ENCODE results near the gene MYOCD. TPM values are rescaled to one million over a fixed set of nuclear protein-coding genes. Genes with fewer than 3 reads are reported as not detected.

The MYOCD gene
- total RNA-seq, 3 donors from 2014 or later = 0.64 to 2.6 (median 1.5) TPM

DNA sequence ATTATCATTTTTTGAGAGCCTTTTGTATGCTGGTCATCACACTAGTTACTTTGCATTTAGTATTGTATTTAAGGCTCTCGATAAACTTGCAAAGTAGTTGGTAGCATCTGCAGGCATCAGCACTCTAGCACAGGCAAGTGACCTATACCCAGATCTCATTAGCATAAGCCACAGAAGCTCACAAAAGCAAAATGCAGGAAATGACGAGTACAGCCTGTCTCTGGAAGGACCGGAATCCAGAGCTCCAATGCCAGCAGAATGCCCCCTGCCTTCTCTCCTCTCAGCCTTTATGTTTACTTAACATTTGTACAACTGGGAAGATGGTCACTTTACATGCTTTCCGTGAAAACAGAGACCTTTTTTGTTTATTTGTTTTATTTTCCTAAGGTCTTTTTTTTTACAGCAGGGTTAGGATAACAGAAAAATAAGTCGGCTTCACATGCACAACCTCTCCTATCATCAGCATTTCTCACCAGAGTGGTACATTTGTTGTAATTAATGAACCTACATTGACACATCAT, 45.4 kb upstream of the MYOCD start:
- Histone ChIP-seq H3K4me3 (no peak overlapping the region), H3K27me3 (no peaks in the 10 kb centered on the region), H3K9me3 (no peaks in the 10 kb centered on the region), H3K36me3 (no peaks in the 10 kb centered on the region), H3K4me1 (no peaks in the 10 kb centered on the region), H3K27ac (no peak overlapping the region)
- no peak for DNase-seq (ENCODE audit: low spot score in 2 of 2)
- TF ChIP-seq, protein P1, sequence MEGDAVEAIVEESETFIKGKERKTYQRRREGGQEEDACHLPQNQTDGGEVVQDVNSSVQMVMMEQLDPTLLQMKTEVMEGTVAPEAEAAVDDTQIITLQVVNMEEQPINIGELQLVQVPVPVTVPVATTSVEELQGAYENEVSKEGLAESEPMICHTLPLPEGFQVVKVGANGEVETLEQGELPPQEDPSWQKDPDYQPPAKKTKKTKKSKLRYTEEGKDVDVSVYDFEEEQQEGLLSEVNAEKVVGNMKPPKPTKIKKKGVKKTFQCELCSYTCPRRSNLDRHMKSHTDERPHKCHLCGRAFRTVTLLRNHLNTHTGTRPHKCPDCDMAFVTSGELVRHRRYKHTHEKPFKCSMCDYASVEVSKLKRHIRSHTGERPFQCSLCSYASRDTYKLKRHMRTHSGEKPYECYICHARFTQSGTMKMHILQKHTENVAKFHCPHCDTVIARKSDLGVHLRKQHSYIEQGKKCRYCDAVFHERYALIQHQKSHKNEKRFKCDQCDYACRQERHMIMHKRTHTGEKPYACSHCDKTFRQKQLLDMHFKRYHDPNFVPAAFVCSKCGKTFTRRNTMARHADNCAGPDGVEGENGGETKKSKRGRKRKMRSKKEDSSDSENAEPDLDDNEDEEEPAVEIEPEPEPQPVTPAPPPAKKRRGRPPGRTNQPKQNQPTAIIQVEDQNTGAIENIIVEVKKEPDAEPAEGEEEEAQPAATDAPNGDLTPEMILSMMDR (IDR thresholded peaks at IDR 0.05) = no peak
- no peak for TF ChIP-seq POLR2A (IDR thresholded peaks at IDR 0.05)
- no peak for TF ChIP-seq POLR2AphosphoS5 (IDR thresholded peaks at IDR 0.05)
- intact Hi-C loops (cut with DNase I; ENCODE audit: low total_unique reads) = no loop called here

DNA sequence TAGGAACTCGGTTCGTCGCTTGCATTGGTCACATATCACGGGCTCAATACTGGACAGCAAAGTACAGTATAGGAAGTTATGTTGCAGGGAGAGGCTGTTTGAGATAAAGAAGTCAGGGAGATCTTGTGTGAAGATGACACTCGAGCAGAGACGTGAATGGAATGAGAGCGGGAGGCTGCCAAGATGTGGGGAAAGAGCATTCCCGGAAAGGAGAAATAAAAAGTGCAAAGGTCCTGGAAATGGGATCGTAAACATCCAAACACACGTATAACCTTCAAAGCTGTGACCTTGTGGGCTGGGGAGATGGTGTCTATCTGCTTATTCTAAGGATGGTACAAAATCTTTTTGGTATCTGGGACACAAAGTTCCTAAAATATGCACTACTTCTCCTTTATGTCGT, 43.0 kb upstream of the MYOCD start:
- no peak overlapping the region for H3K27ac ChIP-seq
- H3K9me3 ChIP-seq = no peaks in the 10 kb centered on the region
- H3K4me3 ChIP-seq = no peak overlapping the region
- H3K36me3 ChIP-seq = no peaks in the 10 kb centered on the region
- H3K4me1 ChIP-seq = no peaks in the 10 kb centered on the region
- intact Hi-C loops (cut with DNase I; ENCODE audit: low total_unique reads) = no loop called here
- H3K27me3 ChIP-seq = no peaks in the 10 kb centered on the region
- TF ChIP-seq, protein P1 (IDR thresholded peaks at IDR 0.05) = no peak
- TF ChIP-seq POLR2AphosphoS5 (IDR thresholded peaks at IDR 0.05) = no peak
- no peak for TF ChIP-seq POLR2A (IDR thresholded peaks at IDR 0.05)
- no peak for DNase-seq (ENCODE audit: low spot score in 2 of 2)

DNA sequence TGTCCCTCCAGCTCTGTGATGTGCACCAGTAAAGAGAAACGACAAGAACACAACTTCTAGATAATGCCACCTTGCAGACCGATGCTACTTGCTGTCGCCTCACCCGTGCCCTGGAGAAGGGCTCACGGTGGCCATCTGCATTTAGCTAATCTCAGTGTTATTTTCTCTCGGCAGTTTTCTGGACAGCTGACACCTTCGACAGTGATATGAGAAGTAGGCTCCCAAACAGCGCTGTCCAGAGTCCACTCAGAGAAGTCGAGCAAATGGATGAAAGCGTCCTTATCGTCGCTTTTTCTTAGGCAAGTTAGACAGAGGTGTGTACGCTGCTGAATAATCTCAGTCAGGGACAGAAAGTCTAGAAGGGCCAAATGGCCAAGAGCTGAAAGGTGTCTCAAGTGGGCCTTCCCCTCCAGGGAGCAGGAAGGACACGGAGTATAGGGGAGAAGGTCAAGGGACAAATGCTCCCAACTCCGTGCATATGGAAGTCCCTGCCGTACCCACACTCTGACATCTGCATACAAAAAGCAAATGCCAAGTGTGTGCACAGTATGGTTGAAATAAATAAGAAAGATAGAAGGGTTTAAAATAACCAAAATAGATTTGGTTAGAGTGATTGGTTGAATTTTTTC, 42.4 kb upstream of the MYOCD start:
- H3K27ac ChIP-seq = no peak overlapping the region

DNA sequence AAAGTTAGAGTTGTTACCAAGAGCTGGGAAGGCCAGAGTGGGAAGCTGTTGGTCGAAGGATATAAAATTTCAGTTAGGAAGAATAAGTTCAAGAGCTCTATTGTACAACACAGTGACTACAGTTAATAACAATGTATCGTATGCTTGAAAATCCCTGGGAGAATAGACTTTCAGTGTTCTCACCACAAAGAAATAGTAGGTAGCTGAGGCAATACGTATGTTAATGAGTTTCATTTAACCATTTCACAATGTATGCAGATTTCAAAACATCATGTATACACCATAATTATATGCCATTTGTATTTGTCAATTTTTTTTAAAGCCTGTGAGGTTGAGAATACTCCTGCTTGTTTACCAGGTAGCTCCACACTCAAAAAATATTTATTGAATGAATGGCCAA, 41.5 kb upstream of the MYOCD start:
- Histone ChIP-seq H3K36me3 (no peaks in the 10 kb centered on the region), H3K27ac (no peak overlapping the region), H3K27me3 (no peaks in the 10 kb centered on the region), H3K9me3 (no peaks in the 10 kb centered on the region), H3K4me1 (no peaks in the 10 kb centered on the region), H3K4me3 (no peak overlapping the region)
- TF ChIP-seq POLR2AphosphoS5 (IDR thresholded peaks at IDR 0.05) = no peak
- TF ChIP-seq, protein P1 (IDR thresholded peaks at IDR 0.05) = no peak
- TF ChIP-seq POLR2A (IDR thresholded peaks at IDR 0.05) = no peak
- intact Hi-C loops (cut with DNase I; ENCODE audit: low total_unique reads) = no loop called here
- DNase-seq (ENCODE audit: low spot score in 2 of 2) = no peak

More for the DNA sequence above, 42.4 kb upstream of the MYOCD start:
- DNase-seq (ENCODE audit: low spot score in 2 of 2) = no peak
- intact Hi-C loops (cut with DNase I; ENCODE audit: low total_unique reads) = no loop called here
- Histone ChIP-seq H3K4me1 (no peaks in the 10 kb centered on the region), H3K36me3 (no peaks in the 10 kb centered on the region), H3K27me3 (no peaks in the 10 kb centered on the region), H3K9me3 (no peaks in the 10 kb centered on the region), H3K4me3 (no peak overlapping the region)
- TF ChIP-seq POLR2AphosphoS5 (IDR thresholded peaks at IDR 0.05) (no peak), POLR2A (IDR thresholded peaks at IDR 0.05) (no peak)
- TF ChIP-seq, protein P1 (IDR thresholded peaks at IDR 0.05) = no peak

DNA sequence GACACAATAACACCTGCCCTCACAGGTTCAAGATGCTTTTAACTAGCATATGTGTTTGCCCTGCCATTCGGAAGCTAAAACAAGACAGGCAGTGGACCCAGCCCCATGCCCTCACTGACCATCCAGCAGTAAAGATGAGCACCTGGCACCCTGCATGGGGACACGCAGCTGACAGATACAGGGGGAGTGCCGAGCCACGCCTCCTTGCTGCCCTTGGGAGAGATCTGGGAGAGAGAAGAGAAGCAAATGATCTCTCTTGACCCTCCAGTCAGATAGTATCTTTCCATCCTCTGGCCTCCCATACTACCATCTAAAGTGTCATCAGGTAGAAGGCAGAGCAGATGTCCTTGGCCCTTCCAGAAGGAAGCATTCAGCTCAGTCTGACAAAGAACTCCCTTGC, 40.6 kb upstream of the MYOCD start:
- Histone ChIP-seq H3K9me3 (no peaks in the 10 kb centered on the region), H3K4me1 (no peaks in the 10 kb centered on the region), H3K36me3 (no peaks in the 10 kb centered on the region), H3K27ac (no peak overlapping the region), H3K27me3 (no peaks in the 10 kb centered on the region), H3K4me3 (no peak overlapping the region)
- intact Hi-C loops (cut with DNase I; ENCODE audit: low total_unique reads) = no loop called here
- DNase-seq (ENCODE audit: low spot score in 2 of 2) = no peak
- TF ChIP-seq POLR2AphosphoS5 (IDR thresholded peaks at IDR 0.05) (no peak), POLR2A (IDR thresholded peaks at IDR 0.05) (no peak)
- TF ChIP-seq, protein P1 (IDR thresholded peaks at IDR 0.05) = no peak
